Glutamatergic neuron (in vitro differentiated cells): Measurements from ENCODE around the gene FRS3. TPM values are rescaled to one million over a fixed set of nuclear protein-coding genes. Genes with fewer than 3 reads are reported as not detected.

ENCODE experiments used
- DNase-seq: peaks from one replicate; pipeline ENCODE4 v3.0.0; 2022
- H3K27ac Mint-ChIP-seq: one replicate; pipeline ENCODE4 v1.8.0; 2020; ENCODE audit warnings: mild to moderate bottlenecking, mixed read lengths, inconsistent platforms; ENCODE audit not compliant: unreplicated experiment
- H3K27me3 Mint-ChIP-seq: one replicate; pipeline ENCODE4 v1.8.0; 2020; ENCODE audit warnings: mild to moderate bottlenecking, moderate library complexity, mixed read lengths, inconsistent platforms; ENCODE audit not compliant: unreplicated experiment
- H3K36me3 Mint-ChIP-seq: one replicate; pipeline ENCODE4 v1.8.0; 2020; ENCODE audit warnings: mild to moderate bottlenecking, mixed read lengths, inconsistent platforms; ENCODE audit not compliant: unreplicated experiment
- H3K4me1 Mint-ChIP-seq: one replicate; pipeline ENCODE4 v1.8.0; 2020; ENCODE audit warnings: mild to moderate bottlenecking, low read depth, mixed read lengths, inconsistent platforms; ENCODE audit not compliant: unreplicated experiment
- H3K4me3 Mint-ChIP-seq: one replicate; pipeline ENCODE4 v1.8.0; 2020; ENCODE audit warnings: mild to moderate bottlenecking, mixed read lengths, inconsistent platforms; ENCODE audit not compliant: unreplicated experiment
- H3K9me3 Mint-ChIP-seq: one replicate; pipeline ENCODE4 v1.8.0; 2020; ENCODE audit warnings: mild to moderate bottlenecking, moderate library complexity, mixed read lengths, inconsistent platforms; ENCODE audit not compliant: unreplicated experiment
- CTCF ChIP-seq: fragments of 200-600 bp; sonication (generic); IDR thresholded peaks from one replicate; pipeline ENCODE4 v1.5.0; 2021; ENCODE audit not compliant: partially characterized antibody, unreplicated experiment
- total RNA-seq: library from RNA; stranded (reverse); fragmentation: NEBNext Ultra II Directional; extraction: Animal tissue kit (Norgen Biotek cat#: 25700); gene quantifications from one replicate; pipeline ENCODE4 v1.2.1, GENCODE V29; 2021; ENCODE audit not compliant: unreplicated experiment

FRS3 gene
- total RNA-seq, 1 donor from 2014 or later = 17.8 TPM

- no peak for TF ChIP-seq CTCF
- H3K4me3 Mint-ChIP-seq = no peak overlapping the region
- H3K27ac Mint-ChIP-seq = no peak overlapping the region
- peaks cover 6% of the 10 kb centered on the region for H3K9me3 Mint-ChIP-seq
- H3K27me3 Mint-ChIP-seq = peaks cover 6% of the 10 kb centered on the region
- H3K36me3 Mint-ChIP-seq = no peaks in the 10 kb centered on the region
- peaks cover 6% of the 10 kb centered on the region for H3K4me1 Mint-ChIP-seq
- DNase-seq = no peak
Measured at GRCh38 chr6:41759106-41759904, 20.4 kb downstream of the FRS3 start.

DNA sequence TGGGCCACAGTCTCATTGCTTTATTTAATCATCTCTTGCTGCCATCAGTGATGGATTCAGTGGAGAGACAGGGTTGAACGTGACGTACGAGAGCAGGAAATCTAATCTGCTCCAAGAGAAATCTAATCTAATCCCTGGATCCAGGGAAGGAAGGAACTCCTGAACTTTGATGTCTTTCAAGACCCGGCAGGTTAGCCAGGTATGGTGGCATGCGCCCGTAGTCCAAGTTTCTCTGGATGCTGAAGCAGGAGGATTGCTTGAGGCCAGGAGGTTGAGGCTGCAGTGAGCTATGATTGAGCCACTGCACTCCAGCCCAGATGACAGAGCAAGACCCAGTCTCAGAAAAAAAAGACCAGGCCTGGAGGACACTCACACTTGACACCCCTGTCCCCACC, 21.1 kb downstream of the FRS3 start:
- Mint-ChIP-seq H3K27ac (no peak overlapping the region), H3K4me3 (no peak overlapping the region), H3K9me3 (peaks cover 3% of the 10 kb centered on the region), H3K36me3 (no peaks in the 10 kb centered on the region), H3K27me3 (peaks cover 8% of the 10 kb centered on the region), H3K4me1 (peaks cover under 1% of the 10 kb centered on the region)
- DNase-seq = no peak
- no peak for TF ChIP-seq CTCF

- peaks cover 8% of the 10 kb centered on the region for H3K27me3 Mint-ChIP-seq
- peaks cover 3% of the 10 kb centered on the region for H3K9me3 Mint-ChIP-seq
- no peak overlapping the region for H3K4me3 Mint-ChIP-seq
- no peak for TF ChIP-seq CTCF
- H3K36me3 Mint-ChIP-seq = no peaks in the 10 kb centered on the region
- DNase-seq = no peak
- no peak overlapping the region for H3K27ac Mint-ChIP-seq
- H3K4me1 Mint-ChIP-seq = no peaks in the 10 kb centered on the region
Measured at GRCh38 chr6:41757931-41758640, 21.6 kb downstream of the FRS3 start.

DNA sequence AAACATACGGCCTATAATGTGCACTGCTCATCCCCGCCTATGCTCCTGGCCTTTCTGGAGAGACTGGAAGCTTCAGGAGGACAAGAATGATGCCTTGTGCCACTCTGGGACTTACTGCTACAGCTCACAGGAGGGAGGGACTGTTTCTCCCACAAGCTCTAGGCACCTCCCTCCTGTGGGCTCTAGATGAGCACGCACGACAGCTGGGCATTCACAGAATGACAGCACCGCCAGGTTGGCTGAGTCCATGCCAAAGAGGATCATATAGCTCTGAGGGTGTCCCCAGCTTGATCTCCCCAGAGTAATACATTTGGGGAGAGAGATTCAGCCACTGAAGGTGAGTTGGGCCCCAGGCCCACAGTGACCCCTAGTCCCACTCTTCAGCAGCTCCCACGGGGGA, 22.4 kb downstream of the FRS3 start:
- peaks cover 8% of the 10 kb centered on the region for H3K27me3 Mint-ChIP-seq
- TF ChIP-seq CTCF = no peak
- no peaks in the 10 kb centered on the region for H3K36me3 Mint-ChIP-seq
- H3K4me1 Mint-ChIP-seq = no peaks in the 10 kb centered on the region
- H3K4me3 Mint-ChIP-seq = no peak overlapping the region
- no peak for DNase-seq
- peaks cover 3% of the 10 kb centered on the region for H3K9me3 Mint-ChIP-seq
- no peak overlapping the region for H3K27ac Mint-ChIP-seq

DNA sequence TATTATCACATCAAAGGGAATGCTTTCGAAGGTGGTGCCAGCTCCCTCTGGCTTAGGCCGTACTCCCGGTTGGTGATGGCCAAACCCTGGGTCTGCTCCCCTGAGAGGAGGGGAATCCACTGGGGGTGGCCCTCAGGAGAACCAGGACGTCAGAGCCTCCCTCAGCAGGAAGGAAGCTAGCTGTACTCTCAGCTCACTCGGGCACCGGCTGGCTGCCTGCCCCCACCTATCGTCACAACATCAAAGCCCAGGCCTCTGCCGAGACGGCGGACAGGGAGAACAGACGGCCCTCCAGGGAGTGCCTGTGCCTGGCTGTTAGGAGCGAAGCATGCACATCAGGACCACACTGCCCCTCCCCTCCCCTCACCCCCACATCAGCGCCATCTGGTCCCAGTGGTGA, 23.3 kb downstream of the FRS3 start:
- no peak for TF ChIP-seq CTCF
- no peak overlapping the region for H3K4me3 Mint-ChIP-seq
- no peaks in the 10 kb centered on the region for H3K36me3 Mint-ChIP-seq

More for the DNA sequence above, 23.3 kb downstream of the FRS3 start:
- H3K9me3 Mint-ChIP-seq = peaks cover 3% of the 10 kb centered on the region
- DNase-seq = no peak
- H3K27me3 Mint-ChIP-seq = peaks cover 8% of the 10 kb centered on the region
- no peaks in the 10 kb centered on the region for H3K4me1 Mint-ChIP-seq
- no peak overlapping the region for H3K27ac Mint-ChIP-seq
